Measurements from ENCODE around the gene ANKRD17. TPM values are rescaled to one million over a fixed set of nuclear protein-coding genes. Genes with fewer than 3 reads are reported as not detected.
"Not testable (repeated sequence)": the region's sequence is repeated elsewhere in the genome, so short reads cannot be mapped to it uniquely, and the experiment has no call there.

Gene ANKRD17
- total RNA-seq = 10 to 100 TPM; 65.7 to 66.2 (median 66.1) TPM

GRCh38 chr4:73258686-73259570, at the start of gene ANKRD17:
Gene ANKRD17 (minus strand): TSS chr4:73258798. CDS start chr4:73258668, 130 bp downstream.
- peak; percentile 85 for DNase-seq
- Mint-ChIP-seq H3K4me1 (ENCODE audit: low read depth) (peaks cover 48% of the 10 kb centered on the region), H3K9me3 (no peaks in the 10 kb centered on the region), H3K4me3 (peak within 1 kb of the TSS; percentile 99), H3K36me3 (ENCODE audit: insufficient read depth) (peaks cover 9% of the 10 kb centered on the region), H3K27me3 (ENCODE audit: low read depth) (no peaks in the 10 kb centered on the region)
- peak; percentile 80 to 86 for ATAC-seq

- Mint-ChIP-seq H3K36me3 (ENCODE audit: insufficient read depth) (no peaks in the 10 kb centered on the region), H3K27me3 (ENCODE audit: low read depth) (no peaks in the 10 kb centered on the region), H3K9me3 (no peaks in the 10 kb centered on the region), H3K4me1 (ENCODE audit: low read depth) (no peaks in the 10 kb centered on the region), H3K4me3 (no peak overlapping the region)
- DNase-seq (no peak), ATAC-seq (no peak)
These were observed 49.7 kb upstream of the ANKRD17 start for GRCh38 chr4:73308286-73308685.

GRCh38 chr4:73303711-73304110, 45.1 kb upstream of the ANKRD17 start:
- H3K27me3 Mint-ChIP-seq (ENCODE audit: low read depth) = no peaks in the 10 kb centered on the region
- ATAC-seq (no peak), DNase-seq (no peak)
- no peak overlapping the region for H3K4me3 Mint-ChIP-seq
- H3K36me3 Mint-ChIP-seq (ENCODE audit: insufficient read depth) = no peaks in the 10 kb centered on the region
- H3K9me3 Mint-ChIP-seq = peaks cover 15% of the 10 kb centered on the region
- no peaks in the 10 kb centered on the region for H3K4me1 Mint-ChIP-seq (ENCODE audit: low read depth)

GRCh38 chr4:73299548-73300280, 41.1 kb upstream of the ANKRD17 start:
- Mint-ChIP-seq H3K36me3 (ENCODE audit: insufficient read depth) (no peaks in the 10 kb centered on the region), H3K4me1 (ENCODE audit: low read depth) (no peaks in the 10 kb centered on the region), H3K27me3 (ENCODE audit: low read depth) (no peaks in the 10 kb centered on the region), H3K9me3 (peaks cover 35% of the 10 kb centered on the region), H3K4me3 (no peak overlapping the region)
- DNase-seq (no peak), ATAC-seq (no peak)

GRCh38 chr4:73292661-73293060, 34.1 kb upstream of the ANKRD17 start:
- ATAC-seq; H3K4me3 Mint-ChIP-seq; DNase-seq; H3K27me3 Mint-ChIP-seq (ENCODE audit: low read depth); H3K36me3 Mint-ChIP-seq (ENCODE audit: insufficient read depth); H3K4me1 Mint-ChIP-seq (ENCODE audit: low read depth): not testable (repeated sequence)
- H3K9me3 Mint-ChIP-seq = peaks cover 31% of the 10 kb centered on the region

GRCh38 chr4:73281982-73282381, 23.4 kb upstream of the ANKRD17 start:
- no peaks in the 10 kb centered on the region for H3K27me3 Mint-ChIP-seq (ENCODE audit: low read depth)
- no peak overlapping the region for H3K4me3 Mint-ChIP-seq
- H3K4me1 Mint-ChIP-seq (ENCODE audit: low read depth) = no peaks in the 10 kb centered on the region
- DNase-seq = no peak
- no peak for ATAC-seq
- H3K36me3 Mint-ChIP-seq (ENCODE audit: insufficient read depth) = peaks cover 47% of the 10 kb centered on the region
- H3K9me3 Mint-ChIP-seq = peaks cover 17% of the 10 kb centered on the region

GRCh38 chr4:73281396-73281795, 22.8 kb upstream of the ANKRD17 start:
- DNase-seq (no peak), ATAC-seq (no peak)
- Mint-ChIP-seq H3K4me3 (no peak overlapping the region), H3K4me1 (ENCODE audit: low read depth) (no peaks in the 10 kb centered on the region), H3K9me3 (peaks cover 15% of the 10 kb centered on the region), H3K36me3 (ENCODE audit: insufficient read depth) (peaks cover 45% of the 10 kb centered on the region), H3K27me3 (ENCODE audit: low read depth) (no peaks in the 10 kb centered on the region)

- Mint-ChIP-seq H3K9me3 (peaks cover 12% of the 10 kb centered on the region), H3K4me1 (ENCODE audit: low read depth) (no peaks in the 10 kb centered on the region), H3K27me3 (ENCODE audit: low read depth) (no peaks in the 10 kb centered on the region), H3K36me3 (ENCODE audit: insufficient read depth) (peaks cover 19% of the 10 kb centered on the region), H3K4me3 (no peak overlapping the region)
- DNase-seq (no peak), ATAC-seq (no peak)
These were observed 18.6 kb upstream of the ANKRD17 start for GRCh38 chr4:73277201-73277600.

- ATAC-seq (no peak), DNase-seq (no peak)
- H3K4me1 Mint-ChIP-seq (ENCODE audit: low read depth) = no peaks in the 10 kb centered on the region
- peaks cover 9% of the 10 kb centered on the region for H3K36me3 Mint-ChIP-seq (ENCODE audit: insufficient read depth)
- H3K27me3 Mint-ChIP-seq (ENCODE audit: low read depth) = no peaks in the 10 kb centered on the region
- H3K4me3 Mint-ChIP-seq = no peak overlapping the region
- peaks cover 12% of the 10 kb centered on the region for H3K9me3 Mint-ChIP-seq
These were observed 16.7 kb upstream of the ANKRD17 start for GRCh38 chr4:73275318-73275654.

- no peaks in the 10 kb centered on the region for H3K27me3 Mint-ChIP-seq (ENCODE audit: low read depth)
- DNase-seq = no peak
- no peaks in the 10 kb centered on the region for H3K36me3 Mint-ChIP-seq (ENCODE audit: insufficient read depth)
- no peaks in the 10 kb centered on the region for H3K4me1 Mint-ChIP-seq (ENCODE audit: low read depth)
- no peak overlapping the region for H3K4me3 Mint-ChIP-seq
- no peak for ATAC-seq
- H3K9me3 Mint-ChIP-seq = no peaks in the 10 kb centered on the region
These were observed 14.2 kb upstream of the ANKRD17 start for GRCh38 chr4:73272816-73273215.

GRCh38 chr4:73267050-73267449, 8.5 kb upstream of the ANKRD17 start:
- Mint-ChIP-seq H3K4me1 (ENCODE audit: low read depth) (peaks cover 6% of the 10 kb centered on the region), H3K36me3 (ENCODE audit: insufficient read depth) (no peaks in the 10 kb centered on the region), H3K27me3 (ENCODE audit: low read depth) (no peaks in the 10 kb centered on the region), H3K9me3 (no peaks in the 10 kb centered on the region), H3K4me3 (no peak overlapping the region)
- ATAC-seq = no peak
- DNase-seq = no peak

- no peaks in the 10 kb centered on the region for H3K9me3 Mint-ChIP-seq
- no peaks in the 10 kb centered on the region for H3K27me3 Mint-ChIP-seq (ENCODE audit: low read depth)
- ATAC-seq (peak; percentile 3 to 7), DNase-seq (no peak)
- H3K4me1 Mint-ChIP-seq (ENCODE audit: low read depth) = peaks cover 41% of the 10 kb centered on the region
- H3K4me3 Mint-ChIP-seq = peak overlapping the region; percentile 99
- H3K36me3 Mint-ChIP-seq (ENCODE audit: insufficient read depth) = peaks cover 4% of the 10 kb centered on the region
These were observed 1.0 kb upstream of the ANKRD17 start for GRCh38 chr4:73259571-73260090.

GRCh38 chr4:73258436-73258685, 237 bp downstream of the ANKRD17 start:
- Mint-ChIP-seq H3K27me3 (ENCODE audit: low read depth) (no peaks in the 10 kb centered on the region), H3K9me3 (no peaks in the 10 kb centered on the region), H3K4me3 (peak overlapping the region; percentile 99), H3K36me3 (ENCODE audit: insufficient read depth) (peaks cover 12% of the 10 kb centered on the region), H3K4me1 (ENCODE audit: low read depth) (peaks cover 52% of the 10 kb centered on the region)
- no peak for DNase-seq
- ATAC-seq = peak in 1 of 2 donors; percentile 38

- peak overlapping the region; percentile 99 for H3K4me3 Mint-ChIP-seq
- ATAC-seq = no peak
- peaks cover 57% of the 10 kb centered on the region for H3K4me1 Mint-ChIP-seq (ENCODE audit: low read depth)
- no peak for DNase-seq
- H3K36me3 Mint-ChIP-seq (ENCODE audit: insufficient read depth) = peaks cover 18% of the 10 kb centered on the region
- H3K9me3 Mint-ChIP-seq = no peaks in the 10 kb centered on the region
- H3K27me3 Mint-ChIP-seq (ENCODE audit: low read depth) = no peaks in the 10 kb centered on the region
These were observed 755 bp downstream of the ANKRD17 start for GRCh38 chr4:73257651-73258435.
